Heart left ventricle (tissue), 13 donors: ENCODE measurements around the gene CD300LF.

Experiments
- CTCF ChIP-seq, 12 donors: fragments of 200-600 bp; sonication (generic) in 4 of 12; IDR thresholded peaks; one replicate each; pipeline versions ENCODE4 v1.5.0 to v1.8.0; 2018 to 2022; ENCODE audit warnings: antibody characterized with exemption in 12 of 12, mild to moderate bottlenecking in 5 of 12
- POLR2A ChIP-seq, 2 donors: fragments of 450-650 bp; IDR thresholded peaks; one replicate each; pipeline ENCODE4 v1.6.1; 2017; ENCODE audit warnings: antibody characterized with exemption in 2 of 2, mild to moderate bottlenecking in 2 of 2, moderate library complexity in 2 of 2
- donor health status: ischemic (EF 13 %, LVEDD 7.1; RV severe dilation, severe dysfunction).
- donor health status: DM: no; HTN: yes; CAD: no.
- donor health status: DM: no; HTN: no; CAD: no.
- donor health status: ischemic (EF 25% LVEDD 6.9; RV normal size, moderate dysfunction).
- donor health status: ischemic (EF 25% LVEDD 5.7; RV mildly dilated, moderate dysfunction).
- donor health status: ischemic (EF 35%, LVEDD 5.7; RV mildly dilated, moderate dysfunction).
- donor health status: nonischemic (EF 11% LVEDD 7.7; RV severe dilation, severe dysfunction).
- donor health status: DM: yes; HTN: yes; CAD: no.
- donor health status: PGD.
- donor health status: ischemic (EF 29% LVEDD 5.4; RV normal size, mild dysfunction).
- donor health status: nonischemic (EF 23%, LVEDD 6.1; RV moderate dilation, normal function).

- no peak for TF ChIP-seq CTCF (IDR thresholded peaks at IDR 0.05)
- TF ChIP-seq POLR2A (IDR thresholded peaks at IDR 0.05), result no peak
Observed at GRCh38 chr17:74746922-74747321, 34.2 kb upstream of the CD300LF start.
